Limb (tissue), 2 donors: ENCODE data around the gene DCAF11.
A peak's percentile ranks its signal among the peaks of the same experiment; 100 is the strongest.

Source experiments
- DNase-seq, 2 donors: peaks; one replicate each; pipeline ENCODE4 v3.0.0-alpha.2; 2016; ENCODE audit errors: extremely low spot score in 2 of 2

Gene DCAF11

GRCh38 chr14:24160850-24161804 is 46.5 kb downstream of the DCAF11 start, which contains the start of gene IRF9:
Gene IRF9 (plus strand): TSS chr14:24161265. CDS start chr14:24162145, 880 bp downstream.
- peak; percentile 92 to 97 for DNase-seq

GRCh38 chr14:24162093-24162492 is 47.5 kb downstream of the DCAF11 start:
- DNase-seq: no peak

GRCh38 chr14:24164518-24164991 is 50.0 kb downstream of the DCAF11 start:
- no peak for DNase-seq

GRCh38 chr14:24165785-24166184 is 51.2 kb downstream of the DCAF11 start:
- no peak for DNase-seq

- DNase-seq: no peak
These were observed 53.0 kb downstream of the DCAF11 start for GRCh38 chr14:24167469-24168114.

- DNase-seq: peak; percentile 90 to 94
These were observed 57.1 kb downstream of the DCAF11 start, which contains the start of gene REC8 for GRCh38 chr14:24171422-24172260. Gene REC8 (plus strand): TSS chr14:24172080. CDS start chr14:24172553, 473 bp downstream.

- peak in 1 of 2 donors; percentile 58 for DNase-seq
These were observed 57.8 kb downstream of the DCAF11 start for GRCh38 chr14:24172261-24172860.

- no peak for DNase-seq
These were observed 58.3 kb downstream of the DCAF11 start for GRCh38 chr14:24172871-24173281.
